Measurements from ENCODE around the gene AKT3.
"Not testable (repeated sequence)": the region's sequence is repeated elsewhere in the genome, so short reads cannot be mapped to it uniquely, and the experiment has no call there.

AKT3 gene

GRCh38 chr1:243667133-243667532, 182.9 kb downstream of the AKT3 start:
- FAIRE-seq: no peak
- no peak for DNase-seq (ENCODE audit: insufficient read length, low spot score)
- no peak for TF ChIP-seq POLR2AphosphoS5 (IDR thresholded peaks at IDR 0.05; ENCODE audit: low read depth, low read length)
- TF ChIP-seq POLR2A (IDR thresholded peaks at IDR 0.05; ENCODE audit: low read depth, low read length): no peak
- TF ChIP-seq TAF1 (IDR thresholded peaks at IDR 0.05; ENCODE audit: low read depth, low read length): no peak
- no peak for TF ChIP-seq SPI1 (IDR thresholded peaks at IDR 0.05; ENCODE audit: low read depth, low read length)
- TF ChIP-seq PAX5 (IDR thresholded peaks at IDR 0.05; ENCODE audit: insufficient read depth, low read length, severe bottlenecking): no peak
- TF ChIP-seq POU2F2 (IDR thresholded peaks at IDR 0.05; ENCODE audit: low read depth, low read length): no peak

- TF ChIP-seq POLR2A (IDR thresholded peaks at IDR 0.05; ENCODE audit: low read depth, low read length) (no peak), PAX5 (IDR thresholded peaks at IDR 0.05; ENCODE audit: insufficient read depth, low read length, severe bottlenecking) (no peak), SPI1 (IDR thresholded peaks at IDR 0.05; ENCODE audit: low read depth, low read length) (no peak), POLR2AphosphoS5 (IDR thresholded peaks at IDR 0.05; ENCODE audit: low read depth, low read length) (no peak), TAF1 (IDR thresholded peaks at IDR 0.05; ENCODE audit: low read depth, low read length) (no peak), POU2F2 (IDR thresholded peaks at IDR 0.05; ENCODE audit: low read depth, low read length) (no peak)
- DNase-seq (ENCODE audit: insufficient read length, low spot score) (no peak), FAIRE-seq (no peak)
Observed at GRCh38 chr1:243663651-243664050, 186.4 kb downstream of the AKT3 start.

- not testable (repeated sequence) for FAIRE-seq; DNase-seq (ENCODE audit: insufficient read length, low spot score)
Observed at GRCh38 chr1:243662169-243662568, 187.9 kb downstream of the AKT3 start.

GRCh38 chr1:243658594-243659105, 191.4 kb downstream of the AKT3 start:
- TF ChIP-seq POLR2A (IDR thresholded peaks at IDR 0.05; ENCODE audit: low read depth, low read length): no peak
- TF ChIP-seq POLR2AphosphoS5 (IDR thresholded peaks at IDR 0.05; ENCODE audit: low read depth, low read length): no peak
- no peak for TF ChIP-seq PAX5 (IDR thresholded peaks at IDR 0.05; ENCODE audit: insufficient read depth, low read length, severe bottlenecking)
- no peak for TF ChIP-seq POU2F2 (IDR thresholded peaks at IDR 0.05; ENCODE audit: low read depth, low read length)
- no peak for TF ChIP-seq TAF1 (IDR thresholded peaks at IDR 0.05; ENCODE audit: low read depth, low read length)
- DNase-seq (ENCODE audit: insufficient read length, low spot score) (no peak), FAIRE-seq (no peak)

GRCh38 chr1:243657793-243658192, 192.2 kb downstream of the AKT3 start:
- TF ChIP-seq TAF1 (IDR thresholded peaks at IDR 0.05; ENCODE audit: low read depth, low read length) (no peak), SPI1 (IDR thresholded peaks at IDR 0.05; ENCODE audit: low read depth, low read length) (no peak), POLR2AphosphoS5 (IDR thresholded peaks at IDR 0.05; ENCODE audit: low read depth, low read length) (no peak), POU2F2 (IDR thresholded peaks at IDR 0.05; ENCODE audit: low read depth, low read length) (no peak), PAX5 (IDR thresholded peaks at IDR 0.05; ENCODE audit: insufficient read depth, low read length, severe bottlenecking) (no peak), POLR2A (IDR thresholded peaks at IDR 0.05; ENCODE audit: low read depth, low read length) (no peak)
- FAIRE-seq (no peak), DNase-seq (ENCODE audit: insufficient read length, low spot score) (no peak)

GRCh38 chr1:243649530-243649929, 200.5 kb downstream of the AKT3 start:
- DNase-seq (ENCODE audit: insufficient read length, low spot score); FAIRE-seq: not testable (repeated sequence)

- DNase-seq (ENCODE audit: insufficient read length, low spot score) (no peak), FAIRE-seq (no peak)
- TF ChIP-seq POLR2AphosphoS5 (IDR thresholded peaks at IDR 0.05; ENCODE audit: low read depth, low read length) (no peak), TAF1 (IDR thresholded peaks at IDR 0.05; ENCODE audit: low read depth, low read length) (no peak), SPI1 (IDR thresholded peaks at IDR 0.05; ENCODE audit: low read depth, low read length) (no peak), PAX5 (IDR thresholded peaks at IDR 0.05; ENCODE audit: insufficient read depth, low read length, severe bottlenecking) (no peak), POLR2A (IDR thresholded peaks at IDR 0.05; ENCODE audit: low read depth, low read length) (no peak), POU2F2 (IDR thresholded peaks at IDR 0.05; ENCODE audit: low read depth, low read length) (no peak)
Observed at GRCh38 chr1:243646841-243647240, 203.2 kb downstream of the AKT3 start.

- FAIRE-seq (no peak), DNase-seq (ENCODE audit: insufficient read length, low spot score) (no peak)
- TF ChIP-seq SPI1 (IDR thresholded peaks at IDR 0.05; ENCODE audit: low read depth, low read length): no peak
- TF ChIP-seq TAF1 (IDR thresholded peaks at IDR 0.05; ENCODE audit: low read depth, low read length): no peak
- no peak for TF ChIP-seq POLR2A (IDR thresholded peaks at IDR 0.05; ENCODE audit: low read depth, low read length)
- no peak for TF ChIP-seq PAX5 (IDR thresholded peaks at IDR 0.05; ENCODE audit: insufficient read depth, low read length, severe bottlenecking)
- no peak for TF ChIP-seq POU2F2 (IDR thresholded peaks at IDR 0.05; ENCODE audit: low read depth, low read length)
- no peak for TF ChIP-seq POLR2AphosphoS5 (IDR thresholded peaks at IDR 0.05; ENCODE audit: low read depth, low read length)
Observed at GRCh38 chr1:243645281-243645680, 204.8 kb downstream of the AKT3 start.

- DNase-seq (ENCODE audit: insufficient read length, low spot score) (no peak), FAIRE-seq (no peak)
- TF ChIP-seq SPI1 (IDR thresholded peaks at IDR 0.05; ENCODE audit: low read depth, low read length): no peak
Observed at GRCh38 chr1:243642936-243643335, 207.1 kb downstream of the AKT3 start.

- no peak for FAIRE-seq
- TF ChIP-seq PAX5 (IDR thresholded peaks at IDR 0.05; ENCODE audit: insufficient read depth, low read length, severe bottlenecking) (no peak), POLR2AphosphoS5 (IDR thresholded peaks at IDR 0.05; ENCODE audit: low read depth, low read length) (no peak), POLR2A (IDR thresholded peaks at IDR 0.05; ENCODE audit: low read depth, low read length) (no peak), TAF1 (IDR thresholded peaks at IDR 0.05; ENCODE audit: low read depth, low read length) (no peak), POU2F2 (IDR thresholded peaks at IDR 0.05; ENCODE audit: low read depth, low read length) (no peak), SPI1 (IDR thresholded peaks at IDR 0.05; ENCODE audit: low read depth, low read length) (no peak)
- no peak for DNase-seq (ENCODE audit: insufficient read length, low spot score)
Observed at GRCh38 chr1:243639027-243639658, 210.9 kb downstream of the AKT3 start.

GRCh38 chr1:243638186-243638585, 211.9 kb downstream of the AKT3 start:
- no peak for FAIRE-seq

More at GRCh38 chr1:243638186-243638585, 211.9 kb downstream of the AKT3 start:
- no peak for DNase-seq (ENCODE audit: insufficient read length, low spot score)
- no peak for TF ChIP-seq POU2F2 (IDR thresholded peaks at IDR 0.05; ENCODE audit: low read depth, low read length)
- no peak for TF ChIP-seq POLR2AphosphoS5 (IDR thresholded peaks at IDR 0.05; ENCODE audit: low read depth, low read length)
- TF ChIP-seq PAX5 (IDR thresholded peaks at IDR 0.05; ENCODE audit: insufficient read depth, low read length, severe bottlenecking): no peak
- no peak for TF ChIP-seq TAF1 (IDR thresholded peaks at IDR 0.05; ENCODE audit: low read depth, low read length)
- peak; percentile 74 for TF ChIP-seq SPI1 (IDR thresholded peaks at IDR 0.05; ENCODE audit: low read depth, low read length)

Measured in GM12891 (cell line).